Nephron (organoid): ENCODE measurements around the gene DIMT1.

ENCODE experiments used
- H3K27ac Mint-ChIP-seq, 3 experiments: 2 replicates each; pipeline ENCODE4 v1.8.0; 2020; ENCODE audit warnings: mixed read lengths in 3 of 3, mild to moderate bottlenecking in 2 of 3, moderate library complexity in 1 of 3
- H3K27me3 Mint-ChIP-seq: 2 replicates; pipeline ENCODE4 v1.8.0; 2021; ENCODE audit warnings: low read depth, mild to moderate bottlenecking, moderate library complexity, mixed read lengths
- H3K36me3 Mint-ChIP-seq: 2 replicates; pipeline ENCODE4 v1.8.0; 2020; ENCODE audit warnings: low read depth, mixed read lengths
- H3K4me1 Mint-ChIP-seq: 2 replicates; pipeline ENCODE4 v1.8.0; 2020; ENCODE audit warnings: mixed read lengths
- H3K4me3 Mint-ChIP-seq, 3 experiments: 2 replicates each; pipeline ENCODE4 v1.8.0; 2020; ENCODE audit warnings: mild to moderate bottlenecking in 3 of 3, mixed read lengths in 3 of 3, moderate library complexity in 2 of 3
- H3K9me3 Mint-ChIP-seq: 2 replicates; pipeline ENCODE4 v1.8.0; 2020; ENCODE audit warnings: mixed read lengths
- CTCF ChIP-seq, 3 experiments: fragments of 200-600 bp; sonication (generic); IDR thresholded peaks; one replicate each; pipeline ENCODE4 v1.5.0; 2021; ENCODE audit warnings: antibody characterized with exemption in 3 of 3; ENCODE audit not compliant: unreplicated experiment in 3 of 3

DIMT1 gene

GRCh38 chr5:62369039-62369438 is 34.7 kb downstream of the DIMT1 start:
- H3K27ac Mint-ChIP-seq = no peak overlapping the region
- H3K4me3 Mint-ChIP-seq = no peak overlapping the region
- H3K36me3 Mint-ChIP-seq = peaks cover 61% of the 10 kb centered on the region
- H3K9me3 Mint-ChIP-seq = peaks cover 5% of the 10 kb centered on the region
- H3K4me1 Mint-ChIP-seq = no peaks in the 10 kb centered on the region
- no peak for TF ChIP-seq CTCF (IDR thresholded peaks at IDR 0.05; ENCODE audit: unreplicated experiment in 3 of 3)
- H3K27me3 Mint-ChIP-seq = no peaks in the 10 kb centered on the region

GRCh38 chr5:62362701-62363100 is 41.0 kb downstream of the DIMT1 start:
- Mint-ChIP-seq H3K27ac (no peak overlapping the region), H3K9me3 (peaks cover 5% of the 10 kb centered on the region), H3K4me1 (no peaks in the 10 kb centered on the region), H3K4me3 (no peak overlapping the region), H3K27me3 (no peaks in the 10 kb centered on the region), H3K36me3 (peaks cover 59% of the 10 kb centered on the region)
- TF ChIP-seq CTCF (IDR thresholded peaks at IDR 0.05; ENCODE audit: unreplicated experiment in 3 of 3) = no peak

- H3K4me3 Mint-ChIP-seq = no peak overlapping the region
- H3K27ac Mint-ChIP-seq = no peak overlapping the region
- peaks cover 43% of the 10 kb centered on the region for H3K36me3 Mint-ChIP-seq
- H3K27me3 Mint-ChIP-seq = no peaks in the 10 kb centered on the region
- no peaks in the 10 kb centered on the region for H3K4me1 Mint-ChIP-seq
- no peaks in the 10 kb centered on the region for H3K9me3 Mint-ChIP-seq
- TF ChIP-seq CTCF (IDR thresholded peaks at IDR 0.05; ENCODE audit: unreplicated experiment in 3 of 3) = peak; percentile 52 to 73 (median 59)
These were observed 49.5 kb downstream of the DIMT1 start for GRCh38 chr5:62354028-62354874.

GRCh38 chr5:62348723-62349481 is 54.8 kb downstream of the DIMT1 start:
- Mint-ChIP-seq H3K27ac (no peak overlapping the region), H3K27me3 (no peaks in the 10 kb centered on the region), H3K4me1 (peaks cover 4% of the 10 kb centered on the region), H3K36me3 (peaks cover 33% of the 10 kb centered on the region), H3K4me3 (no peak overlapping the region), H3K9me3 (no peaks in the 10 kb centered on the region)
- TF ChIP-seq CTCF (IDR thresholded peaks at IDR 0.05; ENCODE audit: unreplicated experiment in 3 of 3) = no peak

GRCh38 chr5:62347928-62348327 is 55.8 kb downstream of the DIMT1 start:
- H3K9me3 Mint-ChIP-seq = no peaks in the 10 kb centered on the region
- no peak overlapping the region for H3K27ac Mint-ChIP-seq
- H3K4me1 Mint-ChIP-seq = peaks cover 4% of the 10 kb centered on the region
- H3K36me3 Mint-ChIP-seq = peaks cover 39% of the 10 kb centered on the region
- no peak overlapping the region for H3K4me3 Mint-ChIP-seq
- no peak for TF ChIP-seq CTCF (IDR thresholded peaks at IDR 0.05; ENCODE audit: unreplicated experiment in 3 of 3)
- no peaks in the 10 kb centered on the region for H3K27me3 Mint-ChIP-seq
